Measurements from ENCODE around the gene ARRDC1. TPM values are rescaled to one million over a fixed set of nuclear protein-coding genes. Genes with fewer than 3 reads are reported as not detected.
A peak's percentile ranks its signal among the peaks of the same experiment; 100 is the strongest.

The ARRDC1 gene
- total RNA-seq, 4 donors from 2014 or later, result 132 to 560 (median 370) TPM

DNA sequence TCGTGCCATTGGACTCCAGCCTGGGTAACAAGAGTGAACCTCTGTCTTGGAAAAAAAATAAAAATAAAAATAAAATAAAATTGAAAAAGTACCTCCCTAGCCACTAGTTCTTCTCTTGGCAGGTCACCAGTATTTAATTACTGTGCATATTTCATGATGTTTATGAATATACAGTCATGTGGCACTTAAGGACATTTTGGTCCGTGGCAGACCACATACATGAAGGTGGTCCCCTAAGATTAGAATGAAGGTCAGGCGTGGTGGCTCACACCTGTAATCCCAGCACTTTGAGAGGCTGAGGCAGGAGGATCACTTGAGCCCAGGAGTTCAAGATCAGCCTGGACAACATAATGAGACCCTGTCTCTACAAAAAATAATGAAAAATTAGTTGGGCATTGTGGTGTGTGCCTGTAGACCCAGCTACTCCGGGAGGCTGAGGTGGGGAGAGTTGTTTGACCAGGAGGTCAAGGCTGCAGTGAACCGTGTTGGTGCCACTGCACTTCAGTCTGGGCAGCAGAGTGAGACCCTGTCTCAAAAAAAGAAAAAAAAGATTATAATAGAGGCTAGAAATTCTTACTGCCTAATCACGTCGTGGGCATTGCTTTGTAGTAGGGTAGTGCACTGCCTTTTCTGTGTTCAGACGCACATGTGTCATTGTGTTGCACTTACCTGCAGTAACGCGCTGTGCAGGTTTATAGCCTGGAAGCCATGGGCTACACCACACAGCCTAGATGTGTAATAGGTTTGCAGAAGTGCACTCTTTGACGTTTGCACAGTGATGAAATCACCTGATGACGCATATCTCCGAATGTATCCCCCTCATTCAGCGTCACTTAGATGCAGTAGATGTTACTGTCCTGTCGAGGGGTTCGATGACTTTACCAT, 26.1 kb downstream of the ARRDC1 start:
- H3K27ac ChIP-seq, result no peak overlapping the region
- H3K27me3 ChIP-seq, result no peaks in the 10 kb centered on the region
- 88 to 92% methylated on average over 7 to 16 of the region's 16 CpGs for WGBS, 2 donors (ENCODE audit: low coverage in 1 of 2)
- peaks cover 6 to 48% (median 18%) of the 10 kb centered on the region in 4 donors for H3K4me1 ChIP-seq
- DNase-seq, result no peak
- no peaks in the 10 kb centered on the region for H3K36me3 ChIP-seq
- no peak overlapping the region for H3K4me3 ChIP-seq
- in situ Hi-C loops (cut with MboI; ENCODE audit: low pct_ligation_motif_present in 1 of 4, low pct_unique_long_range_greater_than_20kb in 1 of 4, low sequenced_read_pairs in 3 of 4), result no loop called here
- intact Hi-C loops (cut with DNase I; ENCODE audit: low total_unique reads), result no loop called here
- no peaks in the 10 kb centered on the region for H3K9me3 ChIP-seq
- TF ChIP-seq CTCF (IDR thresholded peaks at IDR 0.05) (no peak), POLR2A (IDR thresholded peaks at IDR 0.05) (no peak), EP300 (IDR thresholded peaks at IDR 0.05; ENCODE audit: low read depth) (no peak), POLR2AphosphoS5 (IDR thresholded peaks at IDR 0.05) (no peak)

DNA sequence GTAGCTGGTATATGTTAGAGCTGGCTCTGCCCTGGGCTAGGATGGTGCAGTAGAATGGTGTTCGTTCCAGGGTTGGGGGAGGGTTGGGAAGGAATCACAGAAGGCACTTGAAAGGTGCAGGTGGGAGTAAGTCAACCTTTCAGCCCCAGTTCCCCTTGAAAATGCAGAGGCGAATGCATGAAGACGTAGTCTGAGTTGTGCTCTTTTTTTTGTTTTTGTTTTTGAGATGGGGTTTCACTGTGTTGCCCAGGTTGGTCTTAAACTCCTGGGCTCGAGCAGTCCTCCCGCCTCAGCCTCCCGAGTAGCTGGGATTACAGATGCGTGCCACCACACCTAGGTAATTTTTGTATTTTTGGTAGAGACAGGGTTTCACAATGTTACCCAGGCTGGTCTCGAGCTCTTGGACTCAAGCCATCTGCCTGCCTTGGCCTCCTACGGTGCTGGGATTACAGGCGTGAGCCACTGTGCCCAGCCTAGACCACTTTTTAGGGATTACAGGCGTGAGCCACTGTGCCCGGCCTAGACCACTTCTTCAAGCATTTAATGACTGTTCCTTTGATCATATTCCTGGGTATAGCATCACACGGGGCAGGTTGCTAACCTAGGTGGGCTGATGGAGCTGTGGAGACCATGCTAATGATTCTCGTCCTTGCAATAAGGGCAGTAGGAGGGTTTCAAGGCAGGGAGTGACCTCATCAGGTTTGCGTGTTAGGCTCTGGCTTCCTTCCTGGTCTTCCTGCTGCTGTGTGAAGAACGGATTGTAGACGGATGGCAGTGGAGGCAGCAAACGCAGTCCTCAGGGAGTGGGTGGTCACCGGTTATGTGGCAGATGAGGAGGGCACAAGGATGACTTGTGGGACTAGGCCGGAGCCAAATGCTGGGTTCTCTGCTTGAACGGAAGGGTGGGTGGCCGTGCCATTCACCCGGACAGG, 27.0 kb downstream of the ARRDC1 start:
- intact Hi-C loops (cut with DNase I; ENCODE audit: low total_unique reads), result no loop called here
- Histone ChIP-seq H3K27ac (no peak overlapping the region), H3K27me3 (no peaks in the 10 kb centered on the region), H3K4me1 (peaks cover 6 to 48% (median 18%) of the 10 kb centered on the region in 4 donors), H3K36me3 (no peaks in the 10 kb centered on the region), H3K4me3 (no peak overlapping the region), H3K9me3 (no peaks in the 10 kb centered on the region)
- WGBS, 2 donors (ENCODE audit: low coverage in 1 of 2), result 81 to 86% methylated on average over 10 to 23 of the region's 23 CpGs
- TF ChIP-seq CTCF (IDR thresholded peaks at IDR 0.05), result no peak
- in situ Hi-C loops (cut with MboI; ENCODE audit: low pct_ligation_motif_present in 1 of 4, low pct_unique_long_range_greater_than_20kb in 1 of 4, low sequenced_read_pairs in 3 of 4), result no loop called here
- DNase-seq, result no peak

GRCh38 chr9:137634016-137634415, 28.5 kb downstream of the ARRDC1 start:
- 86 to 95% methylated on average over 5 of the region's 5 CpGs for WGBS, 2 donors (ENCODE audit: low coverage in 1 of 2)
- TF ChIP-seq POLR2AphosphoS5 (IDR thresholded peaks at IDR 0.05) (no peak), CTCF (IDR thresholded peaks at IDR 0.05) (no peak), EP300 (IDR thresholded peaks at IDR 0.05; ENCODE audit: low read depth) (no peak), POLR2A (IDR thresholded peaks at IDR 0.05) (no peak)
- no peaks in the 10 kb centered on the region for H3K27me3 ChIP-seq
- no peak for DNase-seq
- in situ Hi-C loops (cut with MboI; ENCODE audit: low pct_ligation_motif_present in 1 of 4, low pct_unique_long_range_greater_than_20kb in 1 of 4, low sequenced_read_pairs in 3 of 4), result no loop called here
- peaks cover 4 to 39% (median 13%) of the 10 kb centered on the region in 4 donors for H3K4me1 ChIP-seq
- intact Hi-C loops (cut with DNase I; ENCODE audit: low total_unique reads), result no loop called here
- no peaks in the 10 kb centered on the region for H3K36me3 ChIP-seq
- no peaks in the 10 kb centered on the region for H3K9me3 ChIP-seq
- H3K27ac ChIP-seq, result no peak overlapping the region
- H3K4me3 ChIP-seq, result no peak overlapping the region

- no peak overlapping the region for H3K4me3 ChIP-seq
- intact Hi-C loops (cut with DNase I; ENCODE audit: low total_unique reads) (no loop called here), in situ Hi-C loops (cut with MboI; ENCODE audit: low pct_ligation_motif_present in 1 of 4, low pct_unique_long_range_greater_than_20kb in 1 of 4, low sequenced_read_pairs in 3 of 4) (no loop called here)
- DNase-seq, result no peak
- TF ChIP-seq POLR2AphosphoS5 (IDR thresholded peaks at IDR 0.05) (no peak), POLR2A (IDR thresholded peaks at IDR 0.05) (no peak), EP300 (IDR thresholded peaks at IDR 0.05; ENCODE audit: low read depth) (no peak), CTCF (IDR thresholded peaks at IDR 0.05) (no peak)
- H3K27me3 ChIP-seq, result no peaks in the 10 kb centered on the region
- WGBS, 2 donors (ENCODE audit: low coverage in 1 of 2), result 88 to 100% methylated on average over 1 to 6 of the region's 6 CpGs
- H3K36me3 ChIP-seq, result no peaks in the 10 kb centered on the region
- peaks cover 0 to 18% (median 5%) of the 10 kb centered on the region in 4 donors for H3K4me1 ChIP-seq
- no peaks in the 10 kb centered on the region for H3K9me3 ChIP-seq
- peak overlapping the region in 1 of 4 donors; percentile 33 for H3K27ac ChIP-seq
Measured at GRCh38 chr9:137638680-137639079, 33.2 kb downstream of the ARRDC1 start.
